Tibial nerve (tissue), 4 donors: ENCODE measurements around the gene CHTOP.

Experiments used
- CTCF ChIP-seq, 5 experiments: fragments of 200-600 bp in 3 of 5; fragments of 450-650 bp in 2 of 5; sonication (generic) in 3 of 5; IDR thresholded peaks; one replicate each; pipeline ENCODE4 v1.5.1; 2016 to 2019; ENCODE audit warnings: antibody characterized with exemption in 5 of 5, mild to moderate bottlenecking in 3 of 5, moderate library complexity in 2 of 5
- EP300 ChIP-seq, 2 donors: sonication (generic); formaldehyde crosslinking; IDR thresholded peaks; one replicate each; pipeline ENCODE4 v1.6.1; 2017; ENCODE audit warnings: antibody characterized with exemption in 2 of 2, mild to moderate bottlenecking in 1 of 2

- no peak for TF ChIP-seq CTCF (IDR thresholded peaks at IDR 0.05)
- TF ChIP-seq EP300 (IDR thresholded peaks at IDR 0.05), result no peak
Measured at GRCh38 chr1:153615406-153615805, 18.5 kb upstream of the CHTOP start.
